Activated naive CD4-positive, alpha-beta T cell treated with anti-CD3 and anti-CD28 coated beads for 36 hours (primary cell): Measurements from ENCODE around the gene MEGF10. TPM values are rescaled to one million over a fixed set of nuclear protein-coding genes. Genes with fewer than 3 reads are reported as not detected.

Experiments
- CTCF ChIA-PET: fragments of 350-600 bp; sonication (Branson Sonifier 250); formaldehyde crosslinking; loops from one replicate; lab custom pipeline; 2021; ENCODE audit warnings: antibody characterized with exemption; lab: Charles Lee
- DNase-seq: peaks from one replicate; pipeline ENCODE4 v3.0.0-alpha.2; 2020
- H3K27ac Mint-ChIP-seq: one replicate; pipeline ENCODE4 v1.8.0; 2021; ENCODE audit warnings: mild to moderate bottlenecking, mixed read lengths
- H3K27me3 Mint-ChIP-seq: one replicate; pipeline ENCODE4 v1.8.0; 2021; ENCODE audit warnings: low read depth, mixed read lengths
- H3K36me3 Mint-ChIP-seq: one replicate; pipeline ENCODE4 v1.8.0; 2021; ENCODE audit warnings: low read depth, mixed read lengths
- H3K4me1 Mint-ChIP-seq: one replicate; pipeline ENCODE4 v1.8.0; 2021; ENCODE audit warnings: low read depth, mixed read lengths
- H3K4me3 Mint-ChIP-seq: one replicate; pipeline ENCODE4 v1.8.0; 2021; ENCODE audit warnings: mild to moderate bottlenecking, moderate library complexity, mixed read lengths
- H3K9me3 Mint-ChIP-seq: one replicate; pipeline ENCODE4 v1.8.0; 2021; ENCODE audit warnings: mixed read lengths
- intact Hi-C: fragments of 100-400 bp; cut with micrococcal nuclease; formaldehyde crosslinking; loops from one replicate; pipeline ENCODE4 v1.15.1; 2023
- total RNA-seq, 2 experiments: library from RNA; stranded (reverse); gene quantifications; one replicate each; pipeline ENCODE4 v1.2.3, GENCODE V29; 2021

The MEGF10 gene
- total RNA-seq, 2 experiments from 2014 or later, result not detected

GRCh38 chr5:127335381-127335780 is 44.8 kb downstream of the MEGF10 start:
- H3K4me3 Mint-ChIP-seq, result no peak overlapping the region
- H3K27ac Mint-ChIP-seq, result no peak overlapping the region
- no peaks in the 10 kb centered on the region for H3K9me3 Mint-ChIP-seq
- intact Hi-C loops, result no loop called here
- no peaks in the 10 kb centered on the region for H3K4me1 Mint-ChIP-seq
- no peak for DNase-seq
- no peaks in the 10 kb centered on the region for H3K36me3 Mint-ChIP-seq
- CTCF ChIA-PET, result no interaction called here
- peaks cover 24% of the 10 kb centered on the region for H3K27me3 Mint-ChIP-seq

GRCh38 chr5:127337876-127338275 is 47.3 kb downstream of the MEGF10 start:
- DNase-seq, result no peak
- Mint-ChIP-seq H3K4me3 (no peak overlapping the region), H3K36me3 (no peaks in the 10 kb centered on the region), H3K27me3 (peaks cover 15% of the 10 kb centered on the region), H3K27ac (no peak overlapping the region), H3K4me1 (no peaks in the 10 kb centered on the region), H3K9me3 (no peaks in the 10 kb centered on the region)
- intact Hi-C loops, result no loop called here
- CTCF ChIA-PET, result no interaction called here

- no peak for DNase-seq
- no peaks in the 10 kb centered on the region for H3K9me3 Mint-ChIP-seq
- H3K36me3 Mint-ChIP-seq, result no peaks in the 10 kb centered on the region
- H3K27me3 Mint-ChIP-seq, result peaks cover 12% of the 10 kb centered on the region
- H3K4me3 Mint-ChIP-seq, result no peak overlapping the region
- intact Hi-C loops, result no loop called here
- H3K27ac Mint-ChIP-seq, result no peak overlapping the region
- H3K4me1 Mint-ChIP-seq, result no peaks in the 10 kb centered on the region
- CTCF ChIA-PET, result no interaction called here
These were observed 47.9 kb downstream of the MEGF10 start for GRCh38 chr5:127338501-127338900.

GRCh38 chr5:127340606-127341005 is 50.0 kb downstream of the MEGF10 start:
- Mint-ChIP-seq H3K9me3 (no peaks in the 10 kb centered on the region), H3K4me3 (no peak overlapping the region), H3K27me3 (peaks cover 4% of the 10 kb centered on the region), H3K27ac (no peak overlapping the region), H3K4me1 (no peaks in the 10 kb centered on the region), H3K36me3 (no peaks in the 10 kb centered on the region)
- CTCF ChIA-PET, result interaction anchor here (0.6 kb wide), 1 partner anchor 534 kb away, joined by 7 read pairs; no protein-coding TSS in a partner anchor
- intact Hi-C loops, result no loop called here
- no peak for DNase-seq

GRCh38 chr5:127342364-127342763 is 51.8 kb downstream of the MEGF10 start:
- H3K4me3 Mint-ChIP-seq, result no peak overlapping the region
- H3K36me3 Mint-ChIP-seq, result no peaks in the 10 kb centered on the region
- peaks cover 12% of the 10 kb centered on the region for H3K27me3 Mint-ChIP-seq
- intact Hi-C loops, result no loop called here
- no peaks in the 10 kb centered on the region for H3K9me3 Mint-ChIP-seq
- H3K27ac Mint-ChIP-seq, result no peak overlapping the region
- DNase-seq, result no peak
- CTCF ChIA-PET, result no interaction called here
- no peaks in the 10 kb centered on the region for H3K4me1 Mint-ChIP-seq

- no peak for DNase-seq
- CTCF ChIA-PET, result interaction anchor here (0.7 kb wide), 1 partner anchor 20 kb away, joined by 3 read pairs; no protein-coding TSS in a partner anchor
- Mint-ChIP-seq H3K4me3 (no peak overlapping the region), H3K27ac (no peak overlapping the region), H3K9me3 (no peaks in the 10 kb centered on the region), H3K27me3 (peaks cover 14% of the 10 kb centered on the region), H3K36me3 (no peaks in the 10 kb centered on the region), H3K4me1 (no peaks in the 10 kb centered on the region)
- intact Hi-C loops, result no loop called here
These were observed 52.7 kb downstream of the MEGF10 start for GRCh38 chr5:127343313-127343712.

GRCh38 chr5:127343866-127344265 is 53.3 kb downstream of the MEGF10 start:
- H3K4me1 Mint-ChIP-seq, result no peaks in the 10 kb centered on the region
- no peak overlapping the region for H3K27ac Mint-ChIP-seq
- no peaks in the 10 kb centered on the region for H3K36me3 Mint-ChIP-seq
- H3K4me3 Mint-ChIP-seq, result no peak overlapping the region
- intact Hi-C loops, result no loop called here
- H3K27me3 Mint-ChIP-seq, result peaks cover 12% of the 10 kb centered on the region
- no peaks in the 10 kb centered on the region for H3K9me3 Mint-ChIP-seq
- no peak for DNase-seq
- CTCF ChIA-PET, result interaction anchor here (0.7 kb wide), 1 partner anchor 20 kb away, joined by 3 read pairs; no protein-coding TSS in a partner anchor

GRCh38 chr5:127344931-127345330 is 54.3 kb downstream of the MEGF10 start:
- no peaks in the 10 kb centered on the region for H3K4me1 Mint-ChIP-seq
- H3K36me3 Mint-ChIP-seq, result no peaks in the 10 kb centered on the region
- CTCF ChIA-PET, result no interaction called here
- H3K27ac Mint-ChIP-seq, result no peak overlapping the region
- no peak for DNase-seq
- H3K9me3 Mint-ChIP-seq, result no peaks in the 10 kb centered on the region
- H3K4me3 Mint-ChIP-seq, result no peak overlapping the region
- H3K27me3 Mint-ChIP-seq, result peaks cover 12% of the 10 kb centered on the region
- intact Hi-C loops, result no loop called here

GRCh38 chr5:127351418-127351817 is 60.8 kb downstream of the MEGF10 start:
- Mint-ChIP-seq H3K4me3 (no peak overlapping the region), H3K9me3 (no peaks in the 10 kb centered on the region), H3K27ac (no peak overlapping the region), H3K36me3 (no peaks in the 10 kb centered on the region), H3K4me1 (no peaks in the 10 kb centered on the region), H3K27me3 (peaks cover 8% of the 10 kb centered on the region)
- DNase-seq, result no peak
- intact Hi-C loops, result no loop called here
- CTCF ChIA-PET, result no interaction called here

GRCh38 chr5:127352068-127352467 is 61.5 kb downstream of the MEGF10 start:
- intact Hi-C loops, result no loop called here

GRCh38 chr5:127353327-127353726 is 62.7 kb downstream of the MEGF10 start:
- no peaks in the 10 kb centered on the region for H3K4me1 Mint-ChIP-seq
- peaks cover 4% of the 10 kb centered on the region for H3K27me3 Mint-ChIP-seq
- no peaks in the 10 kb centered on the region for H3K36me3 Mint-ChIP-seq
- H3K27ac Mint-ChIP-seq, result no peak overlapping the region
- intact Hi-C loops, result no loop called here
- CTCF ChIA-PET, result no interaction called here
- no peaks in the 10 kb centered on the region for H3K9me3 Mint-ChIP-seq
- DNase-seq, result no peak
- H3K4me3 Mint-ChIP-seq, result no peak overlapping the region

More at GRCh38 chr5:127352068-127352467, 61.5 kb downstream of the MEGF10 start:
- CTCF ChIA-PET, result no interaction called here
- no peak overlapping the region for H3K4me3 Mint-ChIP-seq
- H3K9me3 Mint-ChIP-seq, result no peaks in the 10 kb centered on the region
- H3K36me3 Mint-ChIP-seq, result no peaks in the 10 kb centered on the region
- H3K27ac Mint-ChIP-seq, result no peak overlapping the region
- no peaks in the 10 kb centered on the region for H3K4me1 Mint-ChIP-seq
- no peak for DNase-seq
- peaks cover 6% of the 10 kb centered on the region for H3K27me3 Mint-ChIP-seq

GRCh38 chr5:127353796-127354195 is 63.2 kb downstream of the MEGF10 start:
- Mint-ChIP-seq H3K27me3 (peaks cover 4% of the 10 kb centered on the region), H3K4me1 (no peaks in the 10 kb centered on the region), H3K27ac (no peak overlapping the region), H3K36me3 (no peaks in the 10 kb centered on the region), H3K4me3 (no peak overlapping the region), H3K9me3 (no peaks in the 10 kb centered on the region)
- CTCF ChIA-PET, result no interaction called here
- intact Hi-C loops, result no loop called here
- DNase-seq, result no peak

- no peaks in the 10 kb centered on the region for H3K4me1 Mint-ChIP-seq
- H3K4me3 Mint-ChIP-seq, result no peak overlapping the region
- H3K27ac Mint-ChIP-seq, result no peak overlapping the region
- H3K9me3 Mint-ChIP-seq, result no peaks in the 10 kb centered on the region
- CTCF ChIA-PET, result no interaction called here
- intact Hi-C loops, result no loop called here
- peaks cover 4% of the 10 kb centered on the region for H3K27me3 Mint-ChIP-seq
- DNase-seq, result no peak
- no peaks in the 10 kb centered on the region for H3K36me3 Mint-ChIP-seq
These were observed 64.7 kb downstream of the MEGF10 start for GRCh38 chr5:127355337-127355736.
